GM12878 (cell line): Measurements from ENCODE around the gene TMEM163. TPM values are rescaled to one million over a fixed set of nuclear protein-coding genes. Genes with fewer than 3 reads are reported as not detected.

Source experiments
- ATAC-seq: fragments of 200-7000 bp; cut with Tn5 transposase; 3 replicates; pipeline ENCODE4 v1.9.1; 2020; ENCODE audit warnings: mild to moderate bottlenecking, moderate library complexity
- BruUV-seq: library from RNA; stranded (reverse); fragments of 400-500 nt; replicated peaks from 2 replicates; lab custom pipeline; 2021; lab: Mats Ljungman, UMichigan
- CTCF ChIA-PET: fragments of 300-600 bp; sonication (Branson Sonifier 250); formaldehyde crosslinking; extraction: SDS; loops from one replicate; lab custom pipeline; 2021; ENCODE audit warnings: inconsistent platforms; lab: Yijun Ruan, JAX
- POLR2A ChIA-PET: fragments of 350-600 bp; formaldehyde crosslinking; extraction: SDS; loops from one replicate; lab custom pipeline; 2021; ENCODE audit warnings: inconsistent platforms; lab: Charles Lee
- RAD21 ChIA-PET: fragments of 300-600 bp; sonication (Branson Sonifier 250); formaldehyde crosslinking; loops from one replicate; lab custom pipeline; 2023; ENCODE audit warnings: antibody characterized with exemption; ENCODE audit not compliant: unreplicated experiment; lab: Charles Lee
- SMC1A ChIA-PET: fragments of 300-600 bp; sonication (Branson Sonifier 250); formaldehyde crosslinking; loops from one replicate; lab custom pipeline; 2023; ENCODE audit not compliant: unreplicated experiment, uncharacterized antibody; lab: Charles Lee
- DNase-seq: peaks from one replicate; pipeline ENCODE4 v3.0.0-alpha.2; 2011; ENCODE audit warnings: low read depth, low spot score
- FAIRE-seq: peaks from 3 replicates; lab custom pipeline; 2011; peaks lifted over from hg19 to GRCh38; lab: Jason Lieb, UNC
- H2AFZ ChIP-seq: 2 replicates; pipeline ENCODE4 v1.6.0; 2011; ENCODE audit warnings: low read depth, low read length, control low read depth; ENCODE audit not compliant: control insufficient read depth
- H3K27ac ChIP-seq: 2 replicates; pipeline ENCODE4 v1.5.1; 2011; ENCODE audit warnings: control low read depth; ENCODE audit not compliant: control insufficient read depth, insufficient read depth
- H3K27me3 ChIP-seq, 2 experiments: replicated peaks in 1 of 2; 2 replicates each; pipeline versions ENCODE4 v1.6.0 to v1.6.1; 2011; ENCODE audit warnings: low read length in 1 of 2; ENCODE audit not compliant: control insufficient read depth in 2 of 2, insufficient read depth in 2 of 2
- H3K36me3 ChIP-seq, 2 experiments: 2 replicates each; pipeline ENCODE4 v1.5.1; 2011; ENCODE audit warnings: low read length in 1 of 2; ENCODE audit not compliant: control insufficient read depth in 2 of 2, insufficient read depth in 2 of 2
- H3K4me1 ChIP-seq: 2 replicates; pipeline ENCODE4 v1.6.1; 2011; ENCODE audit warnings: mild to moderate bottlenecking, low read length, moderate library complexity, mixed read lengths; ENCODE audit not compliant: control insufficient read depth, insufficient read depth
- H3K4me2 ChIP-seq: 2 replicates; pipeline ENCODE4 v1.6.0; 2011; ENCODE audit warnings: control low read depth; ENCODE audit not compliant: control insufficient read depth, insufficient read depth
- H3K4me3 ChIP-seq: fragments of 200-600 bp; sonication (generic); 2 replicates; pipeline ENCODE4 v1.5.1; 2016
- H3K79me2 ChIP-seq: 2 replicates; pipeline ENCODE4 v1.6.0; 2011; ENCODE audit warnings: low read length; ENCODE audit not compliant: control insufficient read depth, insufficient read depth
- H3K9ac ChIP-seq: 2 replicates; pipeline ENCODE4 v1.8.0; 2011; ENCODE audit warnings: low read length, control low read depth, mixed read lengths; ENCODE audit not compliant: control insufficient read depth, insufficient read depth
- H3K9me3 ChIP-seq: replicated peaks from 3 replicates; pipeline ENCODE4 v1.5.1; 2011; ENCODE audit warnings: mild to moderate bottlenecking, low read length; ENCODE audit not compliant: control insufficient read depth, insufficient read depth
- H4K20me1 ChIP-seq: 2 replicates; pipeline ENCODE4 v1.6.0; 2011; ENCODE audit not compliant: control insufficient read depth, insufficient read depth
- CHD2 ChIP-seq: IDR thresholded peaks from 2 replicates; pipeline ENCODE4 v1.6.1; 2011; ENCODE audit warnings: low read depth, low read length, improper control_type of control experiment, borderline replicate concordance
- FOXK2 ChIP-seq: fragments of 450-650 bp; IDR thresholded peaks from 2 replicates; pipeline ENCODE4 v1.6.1; 2017; ENCODE audit warnings: mild to moderate bottlenecking, moderate library complexity
- JUND ChIP-seq: IDR thresholded peaks from 2 replicates; pipeline ENCODE4 v1.6.1; 2012; ENCODE audit warnings: low read depth, mild to moderate bottlenecking, low read length, improper control_type of control experiment, moderate library complexity
- MAX ChIP-seq: IDR thresholded peaks from 2 replicates; pipeline ENCODE4 v1.6.1; 2012; ENCODE audit warnings: low read depth, low read length, improper control_type of control experiment
- MYC ChIP-seq: IDR thresholded peaks from 2 replicates; pipeline ENCODE4 v1.6.1; 2011; ENCODE audit warnings: mild to moderate bottlenecking, low read length, moderate library complexity, inconsistent platforms; ENCODE audit not compliant: insufficient read depth, insufficient replicate concordance, insufficient read length, severe bottlenecking
- PML ChIP-seq: IDR thresholded peaks from 2 replicates; pipeline ENCODE4 v1.6.1; 2012; ENCODE audit warnings: low read length, inconsistent platforms
- POLR2AphosphoS2 ChIP-seq: IDR thresholded peaks from 2 replicates; pipeline ENCODE4 v1.6.1; 2011; ENCODE audit warnings: low read depth, mild to moderate bottlenecking, low read length, improper control_type of control experiment, moderate library complexity
- RAD21 ChIP-seq: IDR thresholded peaks from 2 replicates; pipeline ENCODE4 v1.6.1; 2011; ENCODE audit warnings: mild to moderate bottlenecking, low read depth, low read length, moderate library complexity; ENCODE audit not compliant: insufficient read depth
- RAD51 ChIP-seq: fragments of 450-650 bp; IDR thresholded peaks from 2 replicates; pipeline ENCODE4 v1.6.1; 2016; ENCODE audit warnings: moderate library complexity, mild to moderate bottlenecking, inconsistent platforms
- SMC3 ChIP-seq: IDR thresholded peaks from 2 replicates; pipeline ENCODE4 v1.6.1; 2011; ENCODE audit warnings: low read length, improper control_type of control experiment, borderline replicate concordance
- SREBF1 ChIP-seq: IDR thresholded peaks from 2 replicates; pipeline ENCODE4 v1.6.1; 2012; ENCODE audit warnings: mild to moderate bottlenecking, low read length
- STAT3 ChIP-seq: IDR thresholded peaks from 2 replicates; pipeline ENCODE4 v1.6.1; 2011; ENCODE audit warnings: low read depth, low read length, improper control_type of control experiment
- ZBTB33 ChIP-seq: fragments of 450-650 bp; IDR thresholded peaks from 2 replicates; pipeline ENCODE4 v1.6.1; 2017; ENCODE audit warnings: mild to moderate bottlenecking
- ZSCAN29 ChIP-seq: fragments of 450-650 bp; IDR thresholded peaks from 2 replicates; pipeline ENCODE4 v1.6.1; 2017; ENCODE audit warnings: mild to moderate bottlenecking, moderate library complexity
- WGBS: methylation state at CpG from one replicate; pipeline ENCODE4 v1.1.6; 2016; ENCODE audit warnings: low lambda C conversion rate; ENCODE audit not compliant: insufficient replicate concordance, insufficient coverage; ENCODE audit errors: missing lambda C conversion rate; 5-methylcytosine and 5-hydroxymethylcytosine counted together
- in situ Hi-C: fragments of 300-500 bp; cut with MboI; formaldehyde crosslinking; loops from 9 replicates; pipeline ENCODE4 v1.14.3; 2018; ENCODE audit warnings: mixed read lengths
- intact Hi-C: fragments of 100-400 bp; cut with micrococcal nuclease; formaldehyde crosslinking; loops from one replicate; pipeline ENCODE4 v1.14.2; 2022; ENCODE audit not compliant: unreplicated experiment
- polyA plus RNA-seq, 11 experiments: library from polyadenylated mRNA; depleted of rRNA in 4 of 11; unstranded in 6 of 11; stranded (reverse) in 5 of 11; fragments of >200 nt; fragmentation: Nextera tagmentation in 4 of 11; fragmentation: Illumina TruSeq in 1 of 11; extraction: Ambion mirVana in 4 of 11; extraction: Trizol in 1 of 11; gene quantifications; 1 replicate in 1 of 11; 2 replicates in 10 of 11; pipeline versions ENCODE4 v1.2.1 to v1.2.3, GENCODE V29; 2011 to 2016; ENCODE audit warnings: inconsistent platforms in 2 of 11, missing spikeins in 2 of 11, low read depth in 1 of 11
- total RNA-seq, 4 experiments: library from RNA; depleted of rRNA in 3 of 4; stranded (reverse); fragments of >200 nt in 3 of 4; fragmentation: Illumina TruSeq in 1 of 4; extraction: Trizol in 1 of 4; gene quantifications; 2 replicates each; pipeline versions ENCODE4 v1.2.1 to v1.2.3, GENCODE V29; 2013 to 2021

The TMEM163 gene
- total and polyA plus RNA-seq, 10 of the 15 experiments (the other 5 are each of a cell fraction or from before 2014, with no cell fraction given): 0.05 to 0.11 (median 0.07) TPM; not detected in 4

- in situ Hi-C loops (no loop called here), intact Hi-C loops (no loop called here)
- ChIA-PET POLR2A (no interaction called here), SMC1A (interaction anchor here (1.3 to 2.0 kb wide), 3 partner anchors 25 to 299 kb away, joined by 3 to 8 read pairs (median 4); no protein-coding TSS in a partner anchor), CTCF (interaction anchor here (0.6 to 6.3 kb wide), 3 partner anchors 10 to 295 kb away, joined by 3 to 320 read pairs (median 3); no protein-coding TSS in a partner anchor), RAD21 (no interaction called here)
- DNase-seq: no peak
- TF ChIP-seq SREBF1 (no peak), RAD51 (no peak), JUND (no peak), RAD21 (no peak), MAX (no peak)
- no peak for FAIRE-seq
- H3K79me2 ChIP-seq: no peaks in the 10 kb centered on the region; the same call in 1 of the 2 replicates
- no peaks in the 10 kb centered on the region for H4K20me1 ChIP-seq
- H3K9ac ChIP-seq: no peak overlapping the region
- H3K4me1 ChIP-seq: peaks cover 13% of the 10 kb centered on the region
- BruUV-seq: no TSS peak
- H3K27ac ChIP-seq: no peak overlapping the region
- no peak overlapping the region for H3K4me2 ChIP-seq
- peaks cover 9 to 23% of the 10 kb centered on the region in 2 experiments for H3K36me3 ChIP-seq
- no peak overlapping the region for H2AFZ ChIP-seq
- no peak for ATAC-seq
- no peaks in the 10 kb centered on the region for H3K27me3 ChIP-seq
- H3K4me3 ChIP-seq: no peak overlapping the region
- WGBS: 97% methylated on average over 2 of the region's 2 CpGs
- no peaks in the 10 kb centered on the region for H3K9me3 ChIP-seq
Measured at GRCh38 chr2:134416018-134416417, 302.8 kb downstream of the TMEM163 start.

- no peak overlapping the region for H3K4me2 ChIP-seq
- H3K27me3 ChIP-seq: no peaks in the 10 kb centered on the region
- no peak overlapping the region for H3K4me3 ChIP-seq
- ATAC-seq: no peak
- intact Hi-C loops: loop anchor here (2.0 to 5.0 kb wide), 3 partner anchors 131 to 527 kb away; no protein-coding TSS in a partner anchor
- CTCF ChIA-PET: interaction anchor here (1.4 to 6.3 kb wide), 7 partner anchors 9 to 528 kb away, joined by 4 to 320 read pairs (median 46); no protein-coding TSS in a partner anchor
- H3K4me1 ChIP-seq: peaks cover 17% of the 10 kb centered on the region
- 100% methylated on average over 2 of the region's 2 CpGs for WGBS
- H3K27ac ChIP-seq: no peak overlapping the region
- no TSS peak for BruUV-seq
- H2AFZ ChIP-seq: no peak overlapping the region
- H3K9me3 ChIP-seq: no peaks in the 10 kb centered on the region
- no peaks in the 10 kb centered on the region; the same call in 1 of the 2 replicates for H3K79me2 ChIP-seq
- peaks cover 10 to 22% of the 10 kb centered on the region in 2 experiments for H3K36me3 ChIP-seq
- no peak overlapping the region for H3K9ac ChIP-seq
- SMC1A ChIA-PET: interaction anchor here (1.2 to 4.0 kb wide), 6 partner anchors 8 to 524 kb away, joined by 3 to 163 read pairs (median 14); no protein-coding TSS in a partner anchor
- no peak for DNase-seq
- no peak for FAIRE-seq
- POLR2A ChIA-PET: no interaction called here
- in situ Hi-C loops: loop anchor here (5.0 kb wide), 2 partner anchors 297 to 522 kb away; no protein-coding TSS in a partner anchor
- H4K20me1 ChIP-seq: no peaks in the 10 kb centered on the region
- RAD21 ChIA-PET: interaction anchor here (0.6 to 4.1 kb wide), 4 partner anchors 130 to 569 kb away, joined by 3 to 201 read pairs (median 3); no protein-coding TSS in a partner anchor
- TF ChIP-seq POLR2AphosphoS2 (no peak), ZSCAN29 (no peak), CHD2 (no peak), STAT3 (no peak), FOXK2 (no peak), ZBTB33 (no peak), MYC (no peak), SMC3 (no peak), PML (no peak)
Measured at GRCh38 chr2:134413912-134414311, 304.9 kb downstream of the TMEM163 start.
